HG02870 (cell line): ENCODE data around the gene SPNS3.

ENCODE experiments used
- ATAC-seq: cut with Tn5 transposase; IDR thresholded peaks from one replicate; pipeline ENCODE4 v1.9.1; 2021; ENCODE audit warnings: mild to moderate bottlenecking, moderate library complexity; ENCODE audit not compliant: unreplicated experiment

SPNS3 gene

GRCh38 chr17:4463818-4464476, 30.2 kb downstream of the SPNS3 start:
- ATAC-seq = no peak

DNA sequence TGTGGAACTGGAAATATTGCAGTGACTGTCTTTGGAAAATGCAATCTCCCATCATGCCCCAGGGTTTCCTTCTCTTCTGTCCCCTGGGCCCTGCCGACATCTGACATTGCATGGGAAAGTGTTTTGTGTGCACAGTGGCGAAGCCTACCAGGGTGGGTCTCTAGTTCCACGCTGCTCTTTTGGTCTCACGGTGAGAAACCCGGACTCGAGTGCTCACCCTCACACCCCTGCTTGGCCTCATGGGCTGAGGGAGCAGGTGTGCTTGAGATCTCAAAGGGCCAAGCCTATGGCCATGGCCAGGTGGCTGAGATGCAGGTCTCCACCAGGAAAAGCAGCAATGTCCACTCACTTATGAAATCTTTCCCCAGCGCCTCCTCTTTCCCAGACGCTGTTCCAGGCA, 32.0 kb downstream of the SPNS3 start:
- no peak for ATAC-seq

DNA sequence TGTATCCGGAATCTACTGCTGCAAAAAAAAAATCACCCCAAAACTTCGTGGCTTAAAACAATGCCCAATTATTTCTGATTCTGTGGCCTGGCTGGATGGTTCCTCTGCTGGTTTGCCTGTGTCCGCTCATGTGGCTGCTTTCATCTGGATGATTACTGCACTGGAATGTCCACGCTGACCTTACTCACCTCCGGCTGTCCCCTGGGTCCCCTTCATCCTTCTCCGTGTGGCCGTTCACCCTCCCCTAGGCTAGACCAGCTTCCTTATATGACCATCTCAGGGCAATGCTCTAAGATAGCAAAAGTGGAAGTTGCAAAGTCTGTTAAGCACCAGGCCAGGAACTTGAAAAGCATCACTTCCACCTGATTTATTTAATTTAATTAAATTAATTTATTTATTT, 33.5 kb downstream of the SPNS3 start:
- no peak for ATAC-seq

DNA sequence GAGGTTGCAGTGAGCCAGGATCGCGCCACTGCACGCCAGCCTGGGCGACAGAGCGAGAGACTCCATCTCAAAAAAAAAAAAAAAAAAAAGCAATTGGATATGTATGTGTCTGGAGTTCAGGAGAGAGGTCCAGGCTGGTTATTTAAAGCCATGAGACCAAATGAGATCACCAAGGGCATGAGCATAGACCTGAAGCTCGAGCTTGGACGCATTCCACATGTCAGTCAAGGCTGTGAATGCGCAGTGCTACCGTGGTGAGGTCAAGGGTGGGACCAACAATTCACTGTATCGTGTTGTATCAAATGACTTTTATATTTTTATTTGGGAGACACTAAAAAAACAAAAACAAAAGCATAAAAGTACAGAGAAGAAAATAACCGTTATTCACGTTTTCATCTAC, 35.8 kb downstream of the SPNS3 start:
- ATAC-seq = no peak

GRCh38 chr17:4472286-4472685, 38.5 kb downstream of the SPNS3 start:
- no peak for ATAC-seq

- no peak for ATAC-seq
Observed at GRCh38 chr17:4474093-4474492, 40.4 kb downstream of the SPNS3 start.

DNA sequence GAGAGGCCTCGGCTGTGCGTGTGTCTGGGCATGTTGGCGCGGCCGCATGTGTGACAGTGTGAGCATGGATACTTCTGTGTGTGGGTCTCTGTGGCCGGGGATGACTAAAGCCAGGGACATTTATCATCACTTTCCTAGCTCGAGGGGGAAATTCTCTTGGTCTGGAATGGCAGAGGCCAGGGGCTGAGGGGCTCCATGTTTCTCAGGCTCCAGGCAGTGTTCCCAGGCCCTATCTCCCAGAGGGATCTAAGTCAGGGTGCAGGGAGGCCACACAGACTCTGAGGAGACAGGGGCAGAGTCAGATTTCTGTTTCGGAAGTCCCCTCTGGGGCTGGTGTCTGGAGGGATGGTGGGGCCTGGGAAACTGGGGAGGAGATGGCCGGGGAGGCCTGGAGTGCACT, 41.3 kb downstream of the SPNS3 start:
- no peak for ATAC-seq

DNA sequence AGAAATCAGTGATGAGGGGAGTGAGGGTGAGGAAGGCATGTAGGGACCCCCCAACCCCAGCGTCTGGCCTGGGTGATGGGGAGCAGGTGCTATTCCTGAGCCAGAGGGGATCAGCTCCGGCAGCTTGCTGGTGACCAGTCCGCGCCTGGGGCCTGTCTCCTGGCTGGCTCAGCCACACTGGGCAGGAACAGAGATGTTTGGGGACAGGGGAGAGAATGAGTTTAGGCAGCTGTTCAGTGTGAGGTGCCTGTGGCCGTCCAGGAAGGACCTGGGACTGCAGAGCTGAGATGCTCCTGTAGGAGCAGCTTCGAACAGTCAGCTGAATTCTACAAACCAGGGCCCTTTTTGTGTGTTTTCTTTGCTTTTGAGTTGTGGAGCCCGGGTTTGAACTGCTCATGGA, 41.7 kb downstream of the SPNS3 start:
- no peak for ATAC-seq

DNA sequence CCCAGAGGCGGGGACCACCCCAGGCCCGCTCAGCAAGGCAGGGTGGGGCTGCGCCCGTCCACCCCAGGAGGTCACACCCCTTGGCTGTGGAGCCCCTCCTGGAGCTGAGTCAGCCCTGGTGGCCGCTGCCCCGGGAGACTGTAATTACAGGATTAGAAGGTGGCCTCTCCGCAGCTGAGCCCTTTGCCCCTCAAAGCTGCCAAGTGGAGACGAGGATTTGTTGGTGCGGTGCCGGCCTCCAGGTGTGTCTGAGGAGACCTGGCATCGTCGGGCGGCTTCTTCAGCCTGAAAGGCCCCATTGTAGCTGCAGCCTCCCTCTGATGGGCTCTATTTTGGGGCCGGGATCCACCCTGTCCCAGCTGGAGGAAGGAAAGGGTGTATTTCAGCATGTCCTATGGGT, 42.3 kb downstream of the SPNS3 start:
- no peak for ATAC-seq

GRCh38 chr17:4476511-4477070, 42.9 kb downstream of the SPNS3 start:
- no peak for ATAC-seq

DNA sequence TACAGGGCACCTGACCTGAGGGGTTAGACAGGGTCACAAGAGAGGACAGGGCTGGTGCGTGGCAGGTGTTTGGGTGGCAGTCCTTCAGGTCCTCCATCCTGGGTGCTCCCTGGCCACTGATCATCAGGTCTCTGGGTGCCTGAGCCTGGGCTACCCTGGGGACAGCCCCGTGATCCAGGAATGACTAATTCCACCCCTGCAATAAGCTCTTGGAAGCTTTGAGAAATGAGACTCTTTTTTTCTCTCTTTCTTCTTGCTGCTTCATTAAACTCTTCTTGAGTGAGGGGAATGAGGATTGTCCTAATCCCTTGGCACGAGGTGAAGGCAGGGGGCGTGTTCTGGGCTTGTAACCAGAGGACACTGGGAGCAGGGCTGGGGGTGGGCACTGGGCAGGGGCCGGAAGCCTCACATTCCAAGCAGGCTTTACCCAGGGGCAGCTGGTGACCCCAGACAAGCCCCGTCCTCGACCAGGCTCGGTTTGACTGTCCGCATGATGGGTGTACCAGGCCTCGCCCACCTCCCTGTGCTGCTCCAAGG, 43.6 kb downstream of the SPNS3 start:
- no peak for ATAC-seq

DNA sequence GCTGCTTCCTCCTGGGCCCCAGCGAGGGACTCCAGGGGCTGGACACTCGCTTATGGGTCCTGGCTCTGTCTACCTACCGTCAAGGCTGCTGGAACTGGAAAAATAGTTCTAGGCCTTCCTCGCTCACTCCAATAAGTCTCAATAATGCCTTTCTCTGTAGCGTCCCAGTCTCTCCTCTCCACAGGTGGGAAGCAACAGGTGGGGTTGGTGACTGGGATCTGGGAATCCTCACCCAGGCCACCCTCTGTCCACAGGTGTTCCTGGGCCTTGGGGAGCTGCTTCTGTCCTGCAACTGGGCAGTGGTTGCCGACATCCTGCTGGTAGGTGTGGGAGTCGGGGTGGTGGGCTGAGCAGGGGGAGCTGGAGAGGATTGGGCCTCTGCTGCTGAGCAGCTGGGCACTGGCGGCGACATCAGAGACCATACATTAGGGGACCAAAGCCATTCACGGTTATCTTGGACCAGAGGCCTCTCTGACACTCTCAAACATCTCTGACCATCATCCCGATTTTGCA, 44.6 kb downstream of the SPNS3 start:
- no peak for ATAC-seq

- no peak for ATAC-seq
Observed at GRCh38 chr17:4479340-4479981, 45.7 kb downstream of the SPNS3 start.

- ATAC-seq = no peak
Observed at GRCh38 chr17:4479982-4480751, 46.4 kb downstream of the SPNS3 start.

DNA sequence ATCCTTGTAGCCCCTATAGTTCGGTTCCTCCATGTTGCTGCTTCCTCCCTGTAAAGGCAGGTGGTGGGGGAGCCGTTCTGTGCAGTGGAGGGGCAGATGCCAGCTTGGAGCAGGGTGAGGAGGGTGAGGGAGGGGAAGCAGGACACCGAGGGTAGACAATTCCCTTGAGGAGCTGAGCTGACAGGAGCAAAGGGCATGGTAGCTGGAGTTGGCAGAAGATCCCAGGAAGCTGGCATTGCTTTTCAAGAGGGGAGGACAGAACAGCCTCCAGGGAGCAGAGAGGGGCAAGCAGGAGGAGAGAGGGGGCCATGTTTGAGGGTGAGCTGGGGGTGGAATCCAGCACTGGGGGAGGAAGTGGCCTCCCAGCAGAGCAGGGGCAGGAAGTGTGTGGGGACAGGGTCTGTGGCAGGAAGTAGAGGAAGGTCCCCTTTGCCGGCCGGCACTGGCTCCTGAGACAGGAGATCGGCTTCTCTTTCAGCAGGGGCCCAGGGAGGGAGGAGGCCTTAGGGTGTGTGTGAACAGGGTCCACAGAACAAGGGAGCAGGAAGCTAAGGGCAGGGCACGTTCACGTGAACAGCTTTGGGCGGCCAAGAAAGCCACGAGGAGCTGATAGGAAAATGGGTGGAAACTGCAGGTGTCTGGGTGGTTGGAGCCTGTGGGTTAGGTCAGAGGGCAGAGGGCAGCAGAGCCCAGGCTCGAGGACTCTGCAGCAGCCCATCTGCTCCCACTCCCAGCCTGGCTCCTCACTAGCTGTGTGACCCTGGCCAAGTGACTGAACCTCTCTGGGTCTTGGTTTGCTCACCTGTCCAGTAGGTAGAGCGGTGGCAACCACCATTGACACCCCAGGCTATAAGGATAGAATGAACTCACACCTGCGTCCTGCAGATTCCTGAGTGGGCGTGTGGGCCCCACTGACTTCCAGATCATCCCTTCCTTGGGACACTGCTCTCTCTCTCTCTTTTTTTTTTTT, 47.5 kb downstream of the SPNS3 start:
- ATAC-seq = no peak

DNA sequence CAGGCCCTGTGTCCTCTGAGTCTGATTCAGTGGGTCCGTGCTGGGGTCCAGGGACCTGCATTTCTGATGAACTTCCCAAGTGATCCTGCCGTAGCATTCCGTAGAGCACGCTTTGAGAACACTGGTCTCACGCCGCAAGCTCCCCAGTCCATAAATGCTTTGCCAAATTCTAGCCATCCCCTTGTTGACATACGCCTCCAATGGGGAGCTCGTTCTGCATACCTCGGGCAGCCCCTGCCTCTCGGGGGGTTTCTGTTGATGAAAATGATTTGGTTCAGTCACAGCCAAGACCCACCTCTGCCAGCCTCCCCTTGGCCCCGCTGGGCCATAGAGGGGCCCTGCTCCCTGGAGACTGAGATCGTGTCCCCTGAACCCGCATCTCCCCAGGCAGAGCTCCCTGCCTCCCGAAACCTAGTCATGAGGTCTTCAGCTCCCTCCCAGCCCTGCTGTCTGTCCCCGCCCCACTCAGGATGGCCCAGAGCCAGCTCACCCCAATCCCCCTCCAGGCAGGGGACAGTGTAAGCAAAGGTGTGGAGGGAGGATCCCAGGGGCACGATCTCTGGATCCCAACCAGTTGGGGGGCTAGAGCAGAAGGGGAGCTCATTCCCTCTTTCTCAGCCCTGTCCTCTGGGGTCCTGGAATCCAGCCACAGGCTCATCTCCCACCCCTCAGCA, 48.7 kb downstream of the SPNS3 start:
- no peak for ATAC-seq

- ATAC-seq = no peak
Observed at GRCh38 chr17:4483012-4483840, 49.5 kb downstream of the SPNS3 start.

DNA sequence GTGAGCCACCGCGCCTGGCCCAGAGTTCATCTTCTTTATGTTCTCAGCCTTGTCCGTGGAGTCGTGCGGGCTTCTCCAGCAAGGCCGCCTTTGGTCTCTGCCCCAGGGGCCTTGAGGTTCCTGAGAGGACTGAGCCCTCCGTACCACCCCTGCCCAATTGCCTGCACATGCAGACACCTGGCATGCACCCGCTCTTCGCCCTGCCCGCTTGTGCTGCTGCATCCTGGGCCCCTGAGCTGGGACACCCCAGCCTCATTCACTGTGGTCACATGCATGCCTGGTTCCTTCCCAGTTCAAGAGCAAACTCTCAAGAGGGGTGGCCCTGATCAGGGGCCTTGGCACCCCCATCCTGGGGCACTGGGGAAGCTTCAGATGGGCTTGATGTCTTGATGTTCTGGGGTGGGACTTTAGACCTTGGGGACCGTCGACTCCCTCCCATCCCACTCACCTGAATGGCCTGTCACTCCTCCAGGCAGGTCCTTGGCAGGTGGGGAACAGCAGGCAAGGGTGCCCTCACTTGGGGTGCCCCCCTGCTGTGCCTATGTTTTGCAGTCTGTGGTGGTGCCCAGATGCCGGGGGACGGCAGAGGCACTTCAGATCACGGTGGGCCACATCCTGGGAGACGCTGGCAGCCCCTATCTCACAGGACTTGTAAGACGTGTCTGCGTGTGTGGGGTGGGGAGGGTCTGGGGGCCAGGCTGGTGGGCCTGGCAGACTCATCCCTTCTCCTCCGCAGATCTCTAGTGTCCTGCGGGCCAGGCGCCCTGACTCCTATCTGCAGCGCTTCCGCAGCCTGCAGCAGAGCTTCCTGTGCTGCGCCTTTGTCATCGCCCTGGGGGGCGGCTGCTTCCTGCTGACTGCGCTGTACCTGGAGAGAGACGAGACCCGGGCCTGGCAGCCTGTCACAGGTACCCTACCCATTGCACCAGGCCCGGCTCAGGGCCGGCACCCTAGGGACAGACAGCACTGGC, 52.2 kb downstream of the SPNS3 start:
- no peak for ATAC-seq
